Muscle layer of colon (tissue), 2 donors: ENCODE results near the gene MADD.
A peak's percentile ranks its signal among the peaks of the same experiment; 100 is the strongest.

Source experiments
- H3K27ac ChIP-seq: one replicate; pipeline ENCODE4 v1.7.0; 2013; ENCODE audit warnings: low read depth, mild to moderate bottlenecking, low read length, moderate library complexity
- H3K27me3 ChIP-seq, 2 donors: one replicate each; pipeline ENCODE4 v1.7.0; 2013; ENCODE audit warnings: low read length in 2 of 2, mild to moderate bottlenecking in 2 of 2; ENCODE audit not compliant: insufficient read depth in 2 of 2, control insufficient read depth in 1 of 2
- H3K36me3 ChIP-seq: one replicate; pipeline ENCODE4 v1.7.0; 2013; ENCODE audit warnings: mild to moderate bottlenecking, low read length; ENCODE audit not compliant: insufficient read depth
- H3K4me1 ChIP-seq: one replicate; pipeline ENCODE4 v1.7.0; 2013; ENCODE audit warnings: mild to moderate bottlenecking, low read length; ENCODE audit not compliant: insufficient read depth
- H3K4me3 ChIP-seq, 2 donors: one replicate each; pipeline ENCODE4 v1.7.0; 2013; ENCODE audit warnings: low read length in 2 of 2, low read depth in 1 of 2, mild to moderate bottlenecking in 1 of 2, moderate library complexity in 1 of 2
- H3K9ac ChIP-seq: one replicate; pipeline ENCODE4 v1.7.0; 2013; ENCODE audit warnings: low read length
- H3K9me3 ChIP-seq: one replicate; pipeline ENCODE4 v1.7.0; 2013; ENCODE audit warnings: mild to moderate bottlenecking, low read length
- donor health status: abdominal sarcoma.
- donor health status: Adenocarcinoma of cecum.

The MADD gene

GRCh38 chr11:47269829-47270305, at the start of gene MADD:
MADD (plus strand) TSS chr11:47270133.
- H3K27ac ChIP-seq = peak within 1 kb of the TSS; percentile 100
- H3K4me3 ChIP-seq = peak within 1 kb of the TSS; percentile 70 to 78
- H3K4me1 ChIP-seq = peaks cover 34% of the 10 kb centered on the region
- no peaks in the 10 kb centered on the region for H3K27me3 ChIP-seq
- no peaks in the 10 kb centered on the region for H3K9me3 ChIP-seq
- peak within 1 kb of the TSS; percentile 7 for H3K9ac ChIP-seq
- peaks cover 2% of the 10 kb centered on the region for H3K36me3 ChIP-seq

GRCh38 chr11:47220401-47220821, 49.5 kb upstream of the MADD start:
- H3K36me3 ChIP-seq = peaks cover 20% of the 10 kb centered on the region
- no peaks in the 10 kb centered on the region for H3K27me3 ChIP-seq
- peaks cover 18% of the 10 kb centered on the region for H3K4me1 ChIP-seq
- no peak overlapping the region for H3K9ac ChIP-seq
- H3K9me3 ChIP-seq = no peaks in the 10 kb centered on the region
- H3K4me3 ChIP-seq = no peak overlapping the region
- H3K27ac ChIP-seq = no peak overlapping the region

GRCh38 chr11:47222696-47223095, 47.2 kb upstream of the MADD start:
- no peak overlapping the region for H3K4me3 ChIP-seq
- H3K36me3 ChIP-seq = peaks cover 30% of the 10 kb centered on the region
- peaks cover 7% of the 10 kb centered on the region for H3K4me1 ChIP-seq
- H3K27me3 ChIP-seq = no peaks in the 10 kb centered on the region
- no peak overlapping the region for H3K9ac ChIP-seq
- H3K9me3 ChIP-seq = no peaks in the 10 kb centered on the region
- H3K27ac ChIP-seq = no peak overlapping the region

GRCh38 chr11:47225552-47226400, 44.2 kb upstream of the MADD start:
- no peaks in the 10 kb centered on the region for H3K4me1 ChIP-seq
- H3K9ac ChIP-seq = no peak overlapping the region
- H3K9me3 ChIP-seq = no peaks in the 10 kb centered on the region
- H3K27me3 ChIP-seq = no peaks in the 10 kb centered on the region
- H3K27ac ChIP-seq = no peak overlapping the region
- peaks cover 19% of the 10 kb centered on the region for H3K36me3 ChIP-seq
- H3K4me3 ChIP-seq = no peak overlapping the region

- no peaks in the 10 kb centered on the region for H3K4me1 ChIP-seq
- H3K27me3 ChIP-seq = no peaks in the 10 kb centered on the region
- no peak overlapping the region for H3K4me3 ChIP-seq
- no peak overlapping the region for H3K27ac ChIP-seq
- H3K36me3 ChIP-seq = peaks cover 27% of the 10 kb centered on the region
- no peak overlapping the region for H3K9ac ChIP-seq
- H3K9me3 ChIP-seq = no peaks in the 10 kb centered on the region
These were observed 40.8 kb upstream of the MADD start for GRCh38 chr11:47229161-47229560.

GRCh38 chr11:47233051-47233450, 36.9 kb upstream of the MADD start:
- H3K27ac ChIP-seq = no peak overlapping the region
- no peaks in the 10 kb centered on the region for H3K27me3 ChIP-seq
- H3K4me3 ChIP-seq = no peak overlapping the region
- peaks cover 4% of the 10 kb centered on the region for H3K4me1 ChIP-seq
- no peaks in the 10 kb centered on the region for H3K9me3 ChIP-seq
- no peak overlapping the region for H3K9ac ChIP-seq
- H3K36me3 ChIP-seq = peaks cover 28% of the 10 kb centered on the region

- Histone ChIP-seq H3K27ac (no peak overlapping the region), H3K9me3 (no peaks in the 10 kb centered on the region), H3K27me3 (no peaks in the 10 kb centered on the region), H3K9ac (no peak overlapping the region), H3K4me1 (peaks cover 4% of the 10 kb centered on the region), H3K4me3 (peak overlapping the region in 1 of 2 donors; percentile 11), H3K36me3 (peaks cover 29% of the 10 kb centered on the region)
These were observed 35.8 kb upstream of the MADD start for GRCh38 chr11:47233989-47234668.

GRCh38 chr11:47234669-47235100, 35.2 kb upstream of the MADD start:
- Histone ChIP-seq H3K4me3 (peak overlapping the region in 1 of 2 donors; percentile 11), H3K36me3 (peaks cover 35% of the 10 kb centered on the region), H3K27me3 (no peaks in the 10 kb centered on the region), H3K4me1 (peaks cover 4% of the 10 kb centered on the region), H3K9ac (no peak overlapping the region), H3K27ac (no peak overlapping the region), H3K9me3 (no peaks in the 10 kb centered on the region)

- H3K27me3 ChIP-seq = no peaks in the 10 kb centered on the region
- H3K9me3 ChIP-seq = no peaks in the 10 kb centered on the region
- no peak overlapping the region for H3K27ac ChIP-seq
- peak overlapping the region in 1 of 2 donors; percentile 11 for H3K4me3 ChIP-seq
- peaks cover 4% of the 10 kb centered on the region for H3K4me1 ChIP-seq
- H3K36me3 ChIP-seq = peaks cover 40% of the 10 kb centered on the region
- no peak overlapping the region for H3K9ac ChIP-seq
These were observed 34.8 kb upstream of the MADD start for GRCh38 chr11:47235163-47235562.

- Histone ChIP-seq H3K27ac (no peak overlapping the region), H3K9me3 (no peaks in the 10 kb centered on the region), H3K36me3 (peaks cover 49% of the 10 kb centered on the region), H3K4me1 (peaks cover 4% of the 10 kb centered on the region), H3K4me3 (no peak overlapping the region), H3K27me3 (no peaks in the 10 kb centered on the region), H3K9ac (no peak overlapping the region)
These were observed 33.5 kb upstream of the MADD start for GRCh38 chr11:47236482-47236881.

- H3K9me3 ChIP-seq = no peaks in the 10 kb centered on the region
- H3K4me1 ChIP-seq = no peaks in the 10 kb centered on the region
- H3K27ac ChIP-seq = no peak overlapping the region
- H3K9ac ChIP-seq = no peak overlapping the region
- peaks cover 66% of the 10 kb centered on the region for H3K36me3 ChIP-seq
- H3K27me3 ChIP-seq = no peaks in the 10 kb centered on the region
- no peak overlapping the region for H3K4me3 ChIP-seq
These were observed 30.1 kb upstream of the MADD start for GRCh38 chr11:47239852-47240251.
